22Rv1 (cell line): ENCODE results near the gene OXA1L.

Experiments
- CTCF ChIP-seq: fragments of 450-650 bp; IDR thresholded peaks from 2 replicates; pipeline ENCODE4 v1.5.1; 2017; ENCODE audit warnings: mild to moderate bottlenecking
- ZFX ChIP-seq: fragments of 450-650 bp; IDR thresholded peaks from 2 replicates; pipeline ENCODE4 v1.6.1; 2017; ENCODE audit warnings: antibody characterized with exemption, borderline replicate concordance

GRCh38 chr14:22721213-22721612, 45.3 kb upstream of the OXA1L start:
- TF ChIP-seq CTCF (no peak), ZFX (no peak)
